HUDEP-2 (cell line): ENCODE results near the gene FRY.
"Not testable (repeated sequence)": the region's sequence is repeated elsewhere in the genome, so short reads cannot be mapped to it uniquely, and the experiment has no call there.

ENCODE experiments used
- DNase-seq, 76 experiments: peaks; one replicate each; lab custom pipeline; 2025; ENCODE audit not compliant: unreplicated experiment in 76 of 76; lab: John Stamatoyannopoulos, UW

The FRY gene

GRCh38 chr13:32040052-32040642, 8.6 kb downstream of the FRY start:
- DNase-seq, result no peak

GRCh38 chr13:32040689-32041088, 9.1 kb downstream of the FRY start:
- no peak for DNase-seq

DNA sequence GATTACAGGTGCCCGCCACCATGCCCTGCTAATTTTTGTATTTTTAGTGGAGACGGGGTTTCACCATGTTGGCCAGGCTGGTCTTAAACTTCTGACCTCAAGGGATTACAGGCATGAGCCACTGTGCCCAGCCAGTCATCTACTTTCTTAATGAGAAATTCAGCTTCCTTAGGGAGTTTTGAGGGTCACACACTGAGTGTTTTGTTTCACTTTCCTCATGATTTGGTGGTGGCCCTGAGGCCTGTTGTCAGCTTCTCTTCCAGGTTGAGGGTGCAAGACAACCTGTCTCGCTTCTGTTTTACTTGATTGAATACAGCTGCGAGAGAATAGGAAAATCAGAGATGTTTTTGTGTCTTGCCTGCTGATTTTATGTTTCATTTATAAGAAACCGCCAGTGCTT, 9.9 kb downstream of the FRY start:
- DNase-seq, result no peak

DNA sequence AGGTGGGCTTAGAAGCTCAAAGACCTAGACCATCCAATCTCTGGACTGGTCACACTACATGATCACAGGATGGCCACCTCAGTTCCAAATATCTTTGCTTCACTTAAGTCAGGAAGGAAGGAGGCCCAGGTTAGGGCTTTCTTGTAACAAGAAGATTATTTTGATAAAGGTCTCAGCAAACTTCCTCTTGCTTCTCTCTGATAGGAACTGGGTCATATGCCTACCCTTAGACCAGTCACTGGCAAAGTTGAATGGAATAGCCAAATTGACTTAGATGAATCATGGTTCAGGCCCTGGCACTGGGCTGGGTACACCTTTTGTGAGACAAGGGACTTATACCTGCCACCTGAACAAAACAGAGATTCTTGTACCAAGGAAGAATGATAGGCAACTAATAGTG, 11.0 kb downstream of the FRY start:
- no peak for DNase-seq

GRCh38 chr13:32044446-32044845, 12.9 kb downstream of the FRY start:
- DNase-seq, result no peak

DNA sequence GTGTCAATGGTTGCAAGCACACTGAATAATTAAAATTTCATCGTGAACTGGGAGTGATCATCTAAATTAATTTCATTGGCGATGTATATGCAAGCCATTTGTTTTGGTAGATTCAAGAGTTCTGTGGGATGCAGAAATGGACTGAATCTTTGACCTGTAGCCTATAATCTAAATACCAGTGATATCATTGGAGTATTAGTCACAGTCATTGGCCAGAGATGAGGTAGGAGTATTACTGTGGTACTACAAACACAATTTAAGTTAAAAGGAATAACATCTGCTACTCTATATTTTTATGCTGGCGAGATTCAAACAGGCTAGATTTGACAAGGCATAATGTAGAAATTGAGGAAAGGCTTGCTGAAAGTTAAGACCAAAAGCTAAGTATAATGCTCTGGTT, 14.0 kb downstream of the FRY start:
- no peak for DNase-seq

DNA sequence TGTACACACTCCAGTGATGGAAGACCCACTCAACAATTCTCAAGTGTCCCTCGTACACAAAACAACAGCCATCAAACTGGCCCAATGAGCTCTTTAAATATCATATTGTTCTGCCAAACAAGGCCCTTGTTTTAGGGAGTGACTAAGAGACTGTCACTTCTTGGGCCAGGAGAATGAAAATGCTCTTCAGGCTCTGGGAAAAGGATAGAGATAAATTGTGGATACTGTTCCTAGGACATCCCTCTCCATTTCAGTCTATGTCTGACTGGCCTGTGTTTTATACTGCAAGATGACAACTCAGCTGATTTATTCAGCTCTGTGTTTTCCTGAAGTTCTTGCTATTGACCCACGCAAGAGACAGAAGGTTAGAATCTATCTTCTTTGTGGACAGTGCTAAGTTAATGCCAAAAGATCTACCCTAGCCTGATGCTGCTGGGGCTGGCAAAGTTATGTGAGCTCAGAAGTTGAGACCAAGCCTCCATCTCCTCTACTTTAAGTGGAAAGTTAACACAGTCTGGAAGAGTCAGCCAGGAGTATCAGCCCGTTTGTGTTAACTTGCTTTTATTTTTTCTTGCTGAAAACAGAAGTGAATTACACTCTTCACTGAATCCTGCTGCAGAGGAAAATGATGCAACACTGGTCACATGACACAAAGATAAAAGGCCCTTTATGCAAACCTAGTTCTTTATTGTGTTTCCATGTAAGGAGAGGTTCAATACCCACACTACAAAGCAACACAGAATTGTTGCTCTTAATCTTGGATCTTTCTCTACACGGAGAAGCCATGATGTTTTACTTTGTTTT, 14.6 kb downstream of the FRY start:
- no peak for DNase-seq

DNA sequence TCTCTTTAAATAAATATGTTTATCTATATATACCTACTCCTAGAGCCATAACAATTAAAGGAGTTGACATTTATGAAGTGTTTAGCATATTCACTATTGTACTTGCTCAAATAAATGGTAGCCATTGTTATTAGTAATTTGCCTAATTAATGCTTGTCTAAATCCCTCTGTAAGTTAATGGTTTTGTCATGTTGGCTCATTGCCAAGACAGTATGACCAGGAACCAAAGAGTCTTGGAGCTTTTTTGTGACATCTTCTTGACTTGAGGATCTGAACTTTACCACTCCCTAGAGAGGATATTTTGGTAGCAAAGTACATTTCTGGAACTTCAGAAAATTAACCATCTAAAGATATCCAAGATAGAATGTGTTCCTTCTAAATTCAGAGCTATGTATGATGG, 15.5 kb downstream of the FRY start:
- DNase-seq, result no peak

DNA sequence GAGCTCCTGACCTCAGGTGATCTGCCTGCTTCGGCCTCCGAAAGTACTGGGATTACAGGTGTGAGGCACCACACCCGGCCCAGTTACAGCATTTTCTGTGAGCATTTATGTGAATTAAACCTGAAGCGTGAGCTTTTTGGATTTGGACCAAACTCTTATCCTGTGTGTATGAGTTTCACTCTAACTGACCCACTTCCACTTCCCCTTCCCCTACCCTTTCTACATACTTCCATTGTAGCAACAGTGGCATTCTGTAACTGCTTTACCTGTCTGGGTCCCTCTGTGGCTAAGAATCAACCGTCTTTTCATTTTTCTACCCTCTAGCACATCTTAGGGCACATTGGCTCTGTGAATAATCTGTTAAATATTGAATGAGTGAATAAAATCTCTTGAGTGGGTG, 16.2 kb downstream of the FRY start:
- DNase-seq, result no peak

GRCh38 chr13:32048816-32049215, 17.2 kb downstream of the FRY start:
- DNase-seq, result no peak

- no peak for DNase-seq
These were observed 19.6 kb downstream of the FRY start for GRCh38 chr13:32051156-32051555.

- no peak for DNase-seq
These were observed 24.7 kb downstream of the FRY start for GRCh38 chr13:32056316-32056715.

GRCh38 chr13:32057325-32057724, 25.8 kb downstream of the FRY start:
- not testable (repeated sequence) for DNase-seq

DNA sequence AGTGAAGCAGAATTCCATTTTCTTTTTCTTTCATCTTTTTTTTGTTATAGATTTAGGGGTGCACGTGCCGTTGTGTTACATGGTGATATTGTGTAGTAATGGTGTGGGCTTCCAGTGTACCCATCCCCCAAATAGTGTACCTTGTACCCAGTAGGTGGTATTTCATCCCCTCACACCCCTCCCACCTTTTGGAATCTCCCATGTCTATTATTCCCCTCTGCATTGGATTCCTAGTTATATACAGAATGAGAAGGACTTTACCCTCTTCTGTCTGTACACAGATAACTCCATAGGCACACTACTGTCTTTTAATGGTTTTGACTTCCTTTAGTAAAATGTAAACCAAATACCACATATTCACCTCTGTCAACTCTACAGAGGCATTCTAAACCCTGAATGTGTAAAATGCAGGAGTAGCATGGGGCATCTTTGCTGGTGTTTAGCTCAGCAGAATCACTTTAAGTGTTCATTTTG, 28.0 kb downstream of the FRY start:
- no peak for DNase-seq

DNA sequence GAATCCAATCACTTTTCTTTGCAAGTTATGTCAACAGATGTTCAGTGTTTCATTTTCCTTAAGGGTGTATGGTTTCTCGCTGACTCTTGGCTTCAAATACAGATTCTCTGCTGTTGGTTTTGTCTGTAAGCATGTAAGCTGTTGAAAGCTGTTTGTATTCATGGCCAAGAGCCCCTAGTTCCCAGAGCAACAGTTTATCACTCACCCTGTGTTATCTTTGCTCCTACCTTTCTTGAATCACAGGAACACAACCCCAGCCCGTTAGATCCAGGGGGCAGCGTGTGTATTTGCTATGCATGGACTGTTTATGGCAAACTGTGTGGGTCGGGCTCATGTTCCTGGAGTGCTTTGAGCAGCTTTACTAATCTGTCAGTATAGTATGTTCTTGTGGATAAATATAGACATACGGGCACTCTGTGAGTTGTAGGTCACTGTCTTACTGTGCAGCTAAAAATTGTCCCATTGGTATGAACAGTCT, 28.9 kb downstream of the FRY start:
- DNase-seq, result no peak

GRCh38 chr13:32063619-32064233, 32.2 kb downstream of the FRY start:
- DNase-seq, result no peak

- no peak for DNase-seq
These were observed 35.8 kb downstream of the FRY start for GRCh38 chr13:32067149-32067961.

DNA sequence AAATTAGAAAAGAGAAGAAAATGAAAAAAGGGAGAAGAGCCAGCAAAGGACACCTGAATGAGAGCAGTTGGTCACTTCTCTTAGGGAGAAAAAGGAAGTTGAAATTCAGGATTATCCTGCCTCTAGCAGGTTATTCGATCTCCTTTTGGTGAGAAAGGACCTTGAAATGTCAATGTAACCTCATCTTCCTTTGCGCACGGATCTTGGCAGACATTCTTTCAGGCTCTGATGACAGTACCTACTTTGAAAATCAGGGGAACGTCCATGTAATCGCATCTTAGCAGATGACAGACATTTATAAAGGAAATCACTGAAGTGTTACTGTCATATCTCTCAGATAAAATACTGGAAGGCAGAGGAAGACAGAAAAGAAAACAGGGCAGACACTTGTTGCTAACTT, 36.7 kb downstream of the FRY start:
- no peak for DNase-seq

GRCh38 chr13:32073180-32073864, 41.7 kb downstream of the FRY start:
- no peak for DNase-seq

GRCh38 chr13:32075170-32075851, 43.7 kb downstream of the FRY start:
- DNase-seq, result no peak
